BJ (cell line): ENCODE data around the gene TBX5. TPM values are rescaled to one million over a fixed set of nuclear protein-coding genes. Genes with fewer than 3 reads are reported as not detected.

Source experiments
- CTCF ChIA-PET: fragments of 350-600 bp; formaldehyde crosslinking; extraction: SDS; loops from one replicate; lab custom pipeline; 2021; ENCODE audit warnings: antibody characterized with exemption, inconsistent platforms; lab: Yijun Ruan, JAX
- POLR2A ChIA-PET: fragments of 300-600 bp; sonication (Branson Sonifier 250); formaldehyde crosslinking; extraction: SDS; loops from one replicate; lab custom pipeline; 2021; ENCODE audit warnings: antibody characterized with exemption; lab: Charles Lee
- DNase-seq: peaks from one replicate; pipeline ENCODE4 v3.0.0-alpha.2; 2011; ENCODE audit warnings: low read depth
- H3K27me3 ChIP-seq: 2 replicates; pipeline ENCODE4 v1.6.0; 2011; ENCODE audit warnings: low read length; ENCODE audit not compliant: control insufficient read depth, insufficient read depth
- H3K36me3 ChIP-seq: 2 replicates; pipeline ENCODE4 v1.5.1; 2011; ENCODE audit warnings: low read length; ENCODE audit not compliant: control insufficient read depth, insufficient read depth
- H3K4me3 ChIP-seq: 2 replicates; pipeline ENCODE4 v1.5.1; 2011; ENCODE audit warnings: low read depth, mild to moderate bottlenecking, control low read depth, low read length
- CTCF ChIP-seq: IDR thresholded peaks from 2 replicates; pipeline ENCODE4 v1.5.1; 2011; ENCODE audit warnings: low read depth, mild to moderate bottlenecking, control low read depth, inconsistent platforms, low read length, moderate library complexity; ENCODE audit not compliant: insufficient read depth
- polyA plus RNA-seq: library from polyadenylated mRNA; depleted of rRNA; stranded (reverse); fragments of >200 nt; gene quantifications from 2 replicates; pipeline ENCODE4 v1.2.3, GENCODE V29; 2011

The TBX5 gene
- polyA plus RNA-seq, 1 experiment = 30.8 TPM

GRCh38 chr12:114412307-114412706, 6.4 kb upstream of the TBX5 start:
- H3K27me3 ChIP-seq = no peaks in the 10 kb centered on the region
- ChIA-PET CTCF (no interaction called here), POLR2A (interaction anchor here (1.4 kb wide), 1 partner anchor 13 kb away, joined by 11 read pairs; no protein-coding TSS in a partner anchor)
- TF ChIP-seq CTCF = no peak
- H3K36me3 ChIP-seq = no peaks in the 10 kb centered on the region
- DNase-seq = no peak
- peak overlapping the region; percentile 90 for H3K4me3 ChIP-seq

- ChIA-PET CTCF (interaction anchor here (0.6 to 1.0 kb wide), 2 partner anchors 14 to 107 kb away, joined by 3 to 4 read pairs; no protein-coding TSS in a partner anchor), POLR2A (interaction anchor here (0.6 to 1.0 kb wide), 2 partner anchors 14 to 31 kb away, joined by 3 read pairs; no protein-coding TSS in a partner anchor)
- H3K36me3 ChIP-seq = no peaks in the 10 kb centered on the region
- DNase-seq = no peak
- no peak for TF ChIP-seq CTCF
- peak overlapping the region; percentile 90 for H3K4me3 ChIP-seq
- H3K27me3 ChIP-seq = no peaks in the 10 kb centered on the region
Observed at GRCh38 chr12:114411071-114411837, 5.3 kb upstream of the TBX5 start.

- Histone ChIP-seq H3K4me3 (peak overlapping the region; percentile 90), H3K36me3 (peaks cover 2% of the 10 kb centered on the region), H3K27me3 (no peaks in the 10 kb centered on the region)
- DNase-seq = no peak
- CTCF ChIA-PET = interaction anchor here (2.0 kb wide), 1 partner anchor 243 kb away, joined by 4 read pairs; no protein-coding TSS in a partner anchor
- TF ChIP-seq CTCF = no peak
- POLR2A ChIA-PET = interaction anchor here (0.6 kb wide), 1 partner anchor 1960 kb away, joined by 3 read pairs; no protein-coding TSS in a partner anchor
Observed at GRCh38 chr12:114409852-114410600, 4.1 kb upstream of the TBX5 start.

- peak overlapping the region; percentile 90 for H3K4me3 ChIP-seq
- CTCF ChIA-PET = interaction anchor here (0.6 to 5.4 kb wide), 5 partner anchors 11 to 243 kb away, joined by 3 to 26 read pairs (median 4); no protein-coding TSS in a partner anchor
- peaks cover 4% of the 10 kb centered on the region for H3K36me3 ChIP-seq
- no peak for DNase-seq
- no peaks in the 10 kb centered on the region for H3K27me3 ChIP-seq
- POLR2A ChIA-PET = interaction anchor here (0.6 to 1.0 kb wide), 3 partner anchors 12 to 1961 kb away, joined by 3 to 4 read pairs (median 3); no protein-coding TSS in a partner anchor
- no peak for TF ChIP-seq CTCF
Observed at GRCh38 chr12:114408886-114409851, 3.2 kb upstream of the TBX5 start.
